Neural progenitor cell (in vitro differentiated cells): ENCODE results near the gene SYT6. TPM values are rescaled to one million over a fixed set of nuclear protein-coding genes. Genes with fewer than 3 reads are reported as not detected.

Source experiments
- DNase-seq: peaks from one replicate; pipeline ENCODE4 v3.0.0-alpha.2; 2016; ENCODE audit warnings: low spot score
- H2AFZ ChIP-seq: fragments of 200-600 bp; sonication (generic); replicated peaks from 2 replicates; pipeline ENCODE4 v1.6.1; 2016; ENCODE audit warnings: antibody characterized with exemption
- H3F3A ChIP-seq: fragments of 200-600 bp; sonication (generic); 2 replicates; pipeline ENCODE4 v1.6.1; 2016; ENCODE audit warnings: antibody characterized with exemption, low read depth
- H3K27ac ChIP-seq: fragments of 200-600 bp; sonication (generic); 2 replicates; pipeline ENCODE4 v1.5.1; 2016; ENCODE audit warnings: mild to moderate bottlenecking
- H3K27me3 ChIP-seq: fragments of 200-600 bp; sonication (generic); 2 replicates; pipeline ENCODE4 v1.6.1; 2016; ENCODE audit warnings: mild to moderate bottlenecking, moderate library complexity
- H3K36me3 ChIP-seq: fragments of 200-600 bp; sonication (generic); 2 replicates; pipeline ENCODE4 v1.5.1; 2016
- H3K4me1 ChIP-seq: fragments of 200-600 bp; sonication (generic); 2 replicates; pipeline ENCODE4 v1.6.1; 2016; ENCODE audit warnings: mixed run types
- H3K4me2 ChIP-seq: fragments of 200-600 bp; sonication (generic); 2 replicates; pipeline ENCODE4 v1.6.1; 2016
- H3K4me3 ChIP-seq: fragments of 200-600 bp; sonication (generic); 2 replicates; pipeline ENCODE4 v1.5.1; 2016
- H3K79me2 ChIP-seq: fragments of 200-600 bp; sonication (generic); 2 replicates; pipeline ENCODE4 v1.6.1; 2016; ENCODE audit warnings: low read depth
- H3K9ac ChIP-seq: fragments of 200-600 bp; sonication (generic); 2 replicates; pipeline ENCODE4 v1.6.1; 2016
- H3K9me3 ChIP-seq: fragments of 200-600 bp; sonication (generic); 2 replicates; pipeline ENCODE4 v1.5.1; 2016; ENCODE audit warnings: low read depth
- H4K20me1 ChIP-seq: fragments of 200-600 bp; sonication (generic); 2 replicates; pipeline ENCODE4 v1.6.1; 2016; ENCODE audit warnings: low read depth
- H3K27ac Mint-ChIP-seq: 3 replicates; pipeline ENCODE4 v1.8.0; 2021; ENCODE audit warnings: mixed read lengths
- H3K27me3 Mint-ChIP-seq: 2 replicates; pipeline ENCODE4 v1.8.0; 2022; ENCODE audit warnings: low read depth, mild to moderate bottlenecking, inconsistent platforms, moderate library complexity, mixed read lengths; ENCODE audit not compliant: insufficient read depth
- H3K36me3 Mint-ChIP-seq: 3 replicates; pipeline ENCODE4 v1.8.0; 2021; ENCODE audit warnings: mixed read lengths
- H3K4me1 Mint-ChIP-seq: 3 replicates; pipeline ENCODE4 v1.8.0; 2021; ENCODE audit warnings: mixed read lengths
- H3K4me3 Mint-ChIP-seq: 3 replicates; pipeline ENCODE4 v1.8.0; 2021; ENCODE audit warnings: mild to moderate bottlenecking, moderate library complexity, mixed read lengths
- H3K9me3 Mint-ChIP-seq: 3 replicates; pipeline ENCODE4 v1.8.0; 2020; ENCODE audit warnings: mixed read lengths
- CTCF ChIP-seq: fragments of 200-600 bp; sonication (generic); IDR thresholded peaks from 2 replicates; pipeline ENCODE4 v1.5.1; 2017; ENCODE audit warnings: antibody characterized with exemption, mild to moderate bottlenecking
- EZH2 ChIP-seq: fragments of 200-600 bp; sonication (generic); IDR thresholded peaks from 2 replicates; pipeline ENCODE4 v1.6.1; 2017; ENCODE audit warnings: antibody characterized with exemption, mild to moderate bottlenecking, moderate library complexity
- EZH2phosphoT487 ChIP-seq: fragments of 200-600 bp; sonication (generic); IDR thresholded peaks from 2 replicates; pipeline ENCODE4 v1.6.1; 2017; ENCODE audit warnings: antibody characterized with exemption
- total RNA-seq: library from RNA; depleted of rRNA; stranded (reverse); fragments of >200 nt; gene quantifications from 2 replicates; pipeline ENCODE4 v1.2.3, GENCODE V29; 2015; ENCODE audit warnings: low replicate concordance

The SYT6 gene
- total RNA-seq, 1 donor from 2014 or later, result 8.1 TPM

GRCh38 chr1:114103992-114104391, 49.7 kb downstream of the SYT6 start:
- H3K4me1 ChIP-seq, result peaks cover 33% of the 10 kb centered on the region
- H3F3A ChIP-seq, result peaks cover 9% of the 10 kb centered on the region
- H3K9ac ChIP-seq, result no peak overlapping the region
- H3K9me3 ChIP-seq, result no peaks in the 10 kb centered on the region
- H3K27me3 ChIP-seq, result no peaks in the 10 kb centered on the region
- Mint-ChIP-seq H3K27me3 (no peaks in the 10 kb centered on the region), H3K4me1 (peaks cover 39% of the 10 kb centered on the region), H3K27ac (no peak overlapping the region), H3K36me3 (peaks cover 4% of the 10 kb centered on the region), H3K4me3 (no peak overlapping the region), H3K9me3 (no peaks in the 10 kb centered on the region)
- H3K79me2 ChIP-seq, result no peaks in the 10 kb centered on the region
- TF ChIP-seq EZH2 (no peak), EZH2phosphoT487 (no peak), CTCF (no peak)
- H2AFZ ChIP-seq, result no peak overlapping the region
- H3K36me3 ChIP-seq, result no peaks in the 10 kb centered on the region
- no peaks in the 10 kb centered on the region for H4K20me1 ChIP-seq
- DNase-seq, result no peak
- H3K4me3 ChIP-seq, result no peak overlapping the region
- H3K4me2 ChIP-seq, result no peak overlapping the region
- H3K27ac ChIP-seq, result no peak overlapping the region

- peaks cover 6% of the 10 kb centered on the region for H3K36me3 Mint-ChIP-seq
These were observed 51.5 kb downstream of the SYT6 start for GRCh38 chr1:114102136-114102535.

GRCh38 chr1:114100148-114100547, 53.5 kb downstream of the SYT6 start:
- Histone ChIP-seq H3K27ac (no peak overlapping the region), H3K27me3 (no peaks in the 10 kb centered on the region), H3K9ac (no peak overlapping the region), H3K79me2 (no peaks in the 10 kb centered on the region), H4K20me1 (no peaks in the 10 kb centered on the region), H2AFZ (no peak overlapping the region), H3K4me2 (no peak overlapping the region), H3K36me3 (no peaks in the 10 kb centered on the region), H3F3A (peaks cover 3% of the 10 kb centered on the region), H3K9me3 (no peaks in the 10 kb centered on the region), H3K4me3 (no peak overlapping the region), H3K4me1 (peaks cover 7% of the 10 kb centered on the region)
- no peak for DNase-seq
- no peak overlapping the region for H3K27ac Mint-ChIP-seq
- H3K36me3 Mint-ChIP-seq, result peaks cover 6% of the 10 kb centered on the region
- no peak overlapping the region for H3K4me3 Mint-ChIP-seq
- no peaks in the 10 kb centered on the region for H3K9me3 Mint-ChIP-seq
- H3K4me1 Mint-ChIP-seq, result peaks cover 11% of the 10 kb centered on the region
- no peak for TF ChIP-seq EZH2phosphoT487
- no peak for TF ChIP-seq EZH2
- TF ChIP-seq CTCF, result no peak
- H3K27me3 Mint-ChIP-seq, result no peaks in the 10 kb centered on the region

More at GRCh38 chr1:114102136-114102535, 51.5 kb downstream of the SYT6 start:
- Histone ChIP-seq H2AFZ (no peak overlapping the region), H4K20me1 (no peaks in the 10 kb centered on the region), H3F3A (peaks cover 9% of the 10 kb centered on the region), H3K9me3 (no peaks in the 10 kb centered on the region), H3K4me1 (peaks cover 17% of the 10 kb centered on the region), H3K79me2 (no peaks in the 10 kb centered on the region), H3K9ac (no peak overlapping the region), H3K27me3 (no peaks in the 10 kb centered on the region), H3K4me2 (no peak overlapping the region), H3K36me3 (no peaks in the 10 kb centered on the region), H3K4me3 (no peak overlapping the region), H3K27ac (no peak overlapping the region)
- TF ChIP-seq EZH2phosphoT487 (no peak), CTCF (no peak), EZH2 (no peak)
- H3K27ac Mint-ChIP-seq, result no peak overlapping the region
- H3K9me3 Mint-ChIP-seq, result no peaks in the 10 kb centered on the region
- H3K4me3 Mint-ChIP-seq, result no peak overlapping the region
- no peak for DNase-seq
- no peaks in the 10 kb centered on the region for H3K27me3 Mint-ChIP-seq
- H3K4me1 Mint-ChIP-seq, result peaks cover 24% of the 10 kb centered on the region
